GM08714 (cell line): ENCODE data around the gene FAM234B.

Experiments
- H3K4me3 ChIP-seq: fragments of 200-500 bp; sonication (Bioruptor generic); 2 replicates; pipeline ENCODE4 v1.5.1; 2014; ENCODE audit warnings: mild to moderate bottlenecking, low read length, inconsistent platforms
- ZNF274 ChIP-seq: IDR thresholded peaks from 2 replicates; pipeline ENCODE4 v1.6.1; 2012; ENCODE audit warnings: mild to moderate bottlenecking, low read depth, low read length

The FAM234B gene

DNA sequence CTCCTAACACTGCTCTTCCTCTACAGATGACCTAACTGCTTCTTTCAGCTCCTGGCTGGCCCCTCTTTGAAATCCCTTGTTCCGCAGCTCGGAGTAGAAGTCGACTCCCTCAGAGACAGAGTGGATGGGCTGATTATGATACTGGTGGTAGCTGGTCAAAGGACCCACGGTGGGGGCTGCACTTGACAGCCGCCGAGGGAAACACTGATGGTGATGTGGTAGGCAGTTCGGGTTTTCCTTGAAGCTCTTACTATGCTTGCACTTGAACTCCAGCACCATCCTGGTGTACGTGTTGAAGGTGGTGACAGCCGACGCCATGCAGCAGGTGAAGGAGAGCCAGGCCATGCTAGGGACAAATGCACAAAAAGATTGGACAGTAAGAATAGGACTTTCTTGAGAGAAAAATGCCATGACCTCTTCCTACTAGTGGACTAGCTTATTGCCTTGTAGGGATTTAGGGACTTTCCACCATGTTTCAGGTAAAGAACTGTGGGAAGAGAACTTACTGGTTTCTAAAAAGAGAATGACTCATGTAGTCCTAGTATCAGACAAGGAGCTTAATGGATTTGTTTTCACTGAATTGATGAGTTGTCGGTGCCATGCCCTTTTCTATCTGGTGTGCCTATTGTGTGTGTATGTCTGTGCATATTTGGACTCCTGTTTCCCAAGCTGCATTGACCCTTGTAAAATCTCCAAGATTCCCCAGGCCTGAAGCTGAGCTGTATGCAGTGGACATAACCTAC lies 40.9 kb downstream of the FAM234B start:
- H3K4me3 ChIP-seq, result no peak overlapping the region
- no peak for TF ChIP-seq ZNF274

DNA sequence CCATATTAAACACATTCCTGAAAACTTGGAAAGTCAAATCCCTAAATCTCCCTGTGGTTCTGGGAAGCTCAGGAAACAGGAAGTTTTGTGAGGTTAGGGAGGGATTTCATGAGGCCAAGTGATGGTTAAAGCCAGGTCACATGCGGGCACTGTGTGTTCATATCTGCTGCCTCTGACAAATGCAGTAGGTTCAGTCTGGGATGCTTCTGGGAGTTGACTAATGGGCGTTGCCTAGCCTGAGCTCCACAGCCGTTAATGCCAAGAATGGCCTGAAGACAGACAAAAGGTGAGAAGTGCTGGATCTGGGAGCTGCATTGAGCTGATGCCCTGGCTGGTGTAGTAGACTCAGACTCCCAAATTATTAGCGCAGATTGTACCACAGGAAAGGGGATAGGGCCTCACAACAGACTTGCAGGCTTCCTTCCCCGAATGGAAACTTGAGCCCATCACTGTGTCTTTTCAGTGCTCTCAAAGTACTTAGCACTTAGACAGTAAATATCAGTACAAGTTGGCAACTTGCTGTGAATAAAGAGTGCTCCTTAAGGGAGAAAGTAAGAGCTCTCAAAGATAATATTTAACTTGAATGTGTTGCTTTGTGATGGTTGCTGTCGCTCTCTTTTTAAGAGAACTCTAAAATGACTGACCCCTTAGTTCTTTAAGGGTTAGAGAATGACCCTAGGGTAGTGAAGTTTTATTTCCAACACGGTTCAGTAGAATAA lies 41.9 kb downstream of the FAM234B start:
- no peak overlapping the region for H3K4me3 ChIP-seq
- no peak for TF ChIP-seq ZNF274

DNA sequence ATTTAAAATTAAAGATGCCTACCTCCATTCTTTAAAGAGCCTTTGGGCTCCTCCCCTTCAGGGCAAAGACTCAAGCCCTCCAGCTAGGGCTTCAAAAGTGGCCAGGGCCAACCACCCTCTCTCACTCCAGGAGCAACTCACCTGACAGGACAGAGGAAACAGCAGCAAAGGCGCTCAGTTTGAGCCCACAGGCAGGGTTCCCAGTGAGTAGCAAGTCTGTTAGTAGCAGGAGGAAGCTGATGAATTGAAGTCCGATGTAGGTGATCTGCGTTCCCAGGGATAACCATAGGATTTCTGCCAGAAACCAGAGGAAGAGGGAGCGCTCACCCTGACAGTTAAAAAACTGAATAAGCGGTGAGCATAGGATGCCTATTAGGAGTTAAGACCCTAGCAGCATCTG lies 43.6 kb downstream of the FAM234B start:
- no peak for TF ChIP-seq ZNF274
- H3K4me3 ChIP-seq, result no peak overlapping the region

DNA sequence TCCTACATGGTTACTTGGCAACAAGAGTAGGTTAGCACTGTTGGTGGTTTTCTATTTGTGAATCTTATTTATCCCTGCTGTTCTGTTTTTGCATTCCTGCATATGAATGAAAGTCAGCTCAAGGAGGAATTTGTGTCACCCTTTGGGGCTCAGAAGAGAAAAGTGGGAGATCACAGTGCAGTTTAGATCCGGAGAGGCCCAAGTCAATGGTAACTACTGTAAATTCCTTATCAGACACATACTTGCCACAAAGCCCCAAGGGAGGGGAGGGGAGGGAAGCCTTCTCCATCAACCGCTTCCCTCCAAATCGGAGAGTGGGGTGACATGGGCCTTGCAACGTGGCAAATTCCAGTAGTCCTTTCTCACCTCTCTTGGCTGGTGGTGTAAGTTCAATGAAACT lies 44.3 kb downstream of the FAM234B start:
- no peak for TF ChIP-seq ZNF274
- H3K4me3 ChIP-seq, result no peak overlapping the region

DNA sequence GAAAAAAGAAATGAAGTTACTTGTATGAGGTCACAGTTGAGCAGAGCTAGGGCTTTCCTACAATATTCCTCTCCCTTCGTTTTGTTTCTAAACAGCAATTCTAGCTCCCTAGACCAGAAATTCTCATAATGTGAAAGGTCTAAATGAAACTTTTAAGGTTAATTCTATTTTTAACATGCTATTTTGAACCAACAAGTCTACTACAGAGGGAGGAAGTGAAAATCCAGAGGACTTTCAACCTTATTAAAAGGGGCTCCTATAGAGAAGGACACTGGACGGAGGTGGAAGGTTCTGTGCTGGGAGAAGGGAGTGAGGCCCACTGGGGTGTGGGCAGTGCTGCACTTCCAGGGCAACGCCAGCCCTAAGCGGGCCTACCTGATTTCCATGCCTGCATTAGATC lies 45.9 kb downstream of the FAM234B start:
- no peak overlapping the region for H3K4me3 ChIP-seq

DNA sequence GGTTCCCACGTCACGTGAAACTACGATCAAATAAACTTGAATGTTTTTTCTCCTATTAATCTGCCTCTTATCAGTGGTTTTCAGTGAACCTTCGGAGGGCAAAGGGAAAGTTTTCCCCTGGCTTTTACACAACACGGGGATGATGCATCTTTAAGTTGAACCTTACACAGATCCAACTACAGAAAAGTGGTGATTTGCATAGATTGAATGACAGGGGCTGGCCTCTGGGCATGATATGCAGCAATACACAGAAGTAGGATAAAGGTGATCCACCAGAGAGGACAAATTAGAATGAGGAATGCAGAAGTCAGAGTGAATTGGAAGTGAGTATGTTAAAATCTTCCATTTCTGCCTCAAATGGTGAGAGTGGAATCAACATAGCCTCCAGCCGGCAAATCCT lies 47.7 kb downstream of the FAM234B start:
- no peak for TF ChIP-seq ZNF274
- H3K4me3 ChIP-seq, result no peak overlapping the region

More for the DNA sequence above, 45.9 kb downstream of the FAM234B start:
- no peak for TF ChIP-seq ZNF274

DNA sequence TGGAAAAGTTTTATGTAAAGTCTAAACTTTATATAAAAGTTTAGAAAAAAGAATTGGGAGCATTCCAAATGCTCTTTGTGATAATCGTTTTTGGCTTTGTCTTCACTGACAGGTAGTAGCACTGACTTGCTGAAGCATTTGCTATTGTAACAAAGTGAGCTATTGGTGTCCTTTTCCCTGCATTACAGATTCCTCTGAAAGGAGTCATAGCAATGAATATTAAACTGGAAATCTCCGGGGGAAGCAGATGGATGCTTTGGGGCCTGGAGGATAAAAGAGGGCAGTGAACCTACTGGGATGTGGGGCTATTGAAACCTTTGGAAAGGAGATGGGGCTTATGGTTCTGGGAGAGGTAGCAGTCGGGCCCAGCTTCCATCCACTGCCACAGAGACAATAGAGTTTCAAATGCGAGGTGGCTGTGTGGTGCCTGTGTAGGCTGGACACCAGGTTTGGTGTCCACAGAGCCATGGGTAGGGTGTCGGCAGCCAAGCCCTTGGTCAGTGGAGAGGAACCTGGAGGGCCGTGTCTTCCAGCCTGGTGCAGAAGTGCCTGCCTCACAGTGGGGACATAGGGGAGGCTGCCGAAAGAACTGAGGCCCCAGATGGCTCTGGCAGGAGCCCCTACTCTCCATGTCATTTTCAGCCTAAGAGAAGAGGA lies 49.1 kb downstream of the FAM234B start:
- TF ChIP-seq ZNF274, result no peak
- no peak overlapping the region for H3K4me3 ChIP-seq

DNA sequence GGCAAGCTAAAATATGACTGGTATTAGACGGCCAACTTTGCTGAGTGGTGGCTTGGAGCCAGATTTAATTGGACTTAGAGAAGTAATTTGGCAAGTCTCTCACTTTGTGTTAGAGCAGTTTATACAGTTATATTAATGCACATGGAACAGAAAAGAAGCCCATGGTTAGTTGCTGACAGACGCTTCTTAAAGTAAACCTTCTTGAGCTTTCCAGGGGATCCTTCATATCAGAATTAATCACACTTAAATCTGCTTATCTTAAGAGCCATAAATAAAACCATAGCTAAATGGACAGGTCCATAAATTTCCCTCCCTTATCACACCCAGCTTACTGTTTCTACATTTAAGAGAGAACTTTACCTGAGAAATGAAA lies 49.7 kb downstream of the FAM234B start:
- H3K4me3 ChIP-seq, result no peak overlapping the region
- no peak for TF ChIP-seq ZNF274

DNA sequence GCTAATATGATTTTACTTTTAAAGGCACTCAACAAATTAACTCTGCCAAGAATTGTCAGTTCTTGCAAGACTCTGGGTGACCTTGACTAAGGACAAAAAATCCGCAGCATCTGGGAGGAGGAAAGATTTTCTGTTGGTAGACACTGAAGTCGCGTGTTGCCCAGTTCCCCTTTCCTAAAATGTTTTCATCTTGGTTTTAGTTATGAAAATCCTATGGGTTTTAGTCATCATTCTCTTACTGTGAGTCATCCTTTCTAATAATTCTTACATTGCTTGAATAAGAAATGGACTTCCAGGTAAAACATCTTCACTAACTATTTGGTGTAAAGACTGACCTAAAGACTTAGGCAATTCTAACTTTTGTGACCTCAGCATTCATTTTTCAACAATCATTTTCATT lies 50.2 kb downstream of the FAM234B start:
- no peak for TF ChIP-seq ZNF274
- no peak overlapping the region for H3K4me3 ChIP-seq

DNA sequence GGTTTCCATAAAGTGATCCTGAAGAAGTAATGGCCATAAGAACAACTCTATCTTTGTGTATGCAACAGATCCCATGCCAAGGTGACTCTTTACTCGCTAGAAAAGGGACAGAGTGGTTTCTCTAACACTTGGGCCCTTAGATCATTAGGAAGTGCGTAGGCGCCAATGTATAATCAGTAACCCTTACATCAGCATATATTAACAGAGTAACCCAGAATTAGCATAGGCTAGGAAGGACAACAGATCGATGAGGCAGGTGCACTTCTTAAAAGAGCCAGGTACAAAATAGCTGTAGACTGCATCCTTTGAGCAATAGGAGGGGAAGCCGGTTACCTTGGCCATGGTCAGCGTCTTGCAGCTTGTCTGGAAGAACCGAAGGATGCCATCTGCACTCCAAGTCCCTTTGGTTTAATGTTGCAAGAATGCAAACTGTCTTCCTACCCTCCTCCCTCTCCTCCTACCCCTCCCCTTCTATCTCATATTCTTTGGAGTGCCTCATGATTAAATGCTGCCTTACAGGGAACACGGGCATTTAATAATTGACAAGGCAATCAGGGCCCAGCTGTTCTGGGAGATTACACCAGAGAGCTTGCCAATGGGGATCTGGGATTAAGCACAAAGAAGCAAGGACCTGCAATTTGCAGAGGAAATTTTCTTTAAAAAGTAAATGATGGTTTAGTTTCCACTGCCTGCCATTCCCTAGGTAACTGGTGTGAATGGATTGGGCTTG lies 51.2 kb downstream of the FAM234B start:
- no peak for TF ChIP-seq ZNF274
- no peak overlapping the region for H3K4me3 ChIP-seq

DNA sequence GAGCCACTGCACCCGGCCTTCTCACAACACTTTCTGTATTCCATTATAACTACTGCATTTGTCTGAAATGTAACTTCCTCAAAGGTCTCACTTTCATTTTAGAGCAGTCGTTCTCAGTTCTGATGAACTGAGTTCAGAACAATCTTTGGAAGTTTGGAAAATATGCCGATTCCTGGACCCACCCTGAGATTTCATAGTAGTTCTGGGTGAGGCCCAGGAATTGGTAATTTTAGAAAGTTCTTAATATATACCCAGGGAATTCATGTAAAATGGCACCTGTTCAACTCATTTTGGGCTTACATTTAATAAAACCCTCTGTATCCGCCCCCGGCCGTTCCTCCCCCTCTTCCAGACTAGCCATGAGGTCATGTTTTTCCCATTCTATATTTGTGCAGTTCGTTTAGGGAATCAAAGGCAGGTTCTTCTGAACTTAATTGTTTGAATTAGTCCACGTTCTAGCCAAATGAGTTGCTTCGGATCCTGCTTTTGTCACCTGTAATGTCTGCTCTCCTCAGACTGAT lies 53.4 kb downstream of the FAM234B start:
- no peak for TF ChIP-seq ZNF274
- H3K4me3 ChIP-seq, result no peak overlapping the region

DNA sequence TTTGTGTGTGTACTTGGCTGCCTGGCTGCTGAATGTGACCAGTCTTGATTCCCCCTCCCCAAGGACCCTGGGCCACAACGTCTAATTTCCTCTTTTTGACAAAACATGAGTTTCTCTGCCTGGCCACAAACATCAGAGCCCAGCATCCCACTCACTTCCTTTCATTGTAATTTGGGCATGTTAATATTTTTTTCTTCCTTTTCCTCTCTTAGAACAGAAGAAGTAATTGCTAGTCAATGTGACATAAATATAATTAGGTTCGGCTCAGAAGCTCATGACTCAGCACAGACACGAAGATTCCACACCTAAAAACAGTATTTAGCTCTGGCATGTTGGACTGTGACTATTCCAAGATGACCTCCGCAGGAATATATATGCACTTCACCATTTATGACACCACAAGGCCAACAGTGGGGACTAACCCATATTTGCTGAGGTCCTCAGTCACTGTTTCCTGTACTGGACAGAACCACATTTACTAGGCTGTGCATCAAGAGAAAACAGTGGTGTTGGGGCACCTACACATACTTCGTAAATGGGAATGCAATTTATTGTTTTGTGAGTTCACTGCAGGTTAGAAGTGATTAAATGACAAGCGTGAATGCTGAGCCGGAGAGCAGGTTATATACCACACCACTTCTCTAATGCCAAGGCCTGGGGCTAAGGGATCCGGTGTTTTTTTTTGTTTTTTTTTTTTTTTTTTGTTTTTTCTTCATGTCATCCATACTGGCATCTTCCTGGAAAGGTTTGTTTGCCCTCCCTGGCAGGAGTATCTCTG lies 55.1 kb downstream of the FAM234B start:
- no peak overlapping the region for H3K4me3 ChIP-seq
- TF ChIP-seq ZNF274, result no peak

DNA sequence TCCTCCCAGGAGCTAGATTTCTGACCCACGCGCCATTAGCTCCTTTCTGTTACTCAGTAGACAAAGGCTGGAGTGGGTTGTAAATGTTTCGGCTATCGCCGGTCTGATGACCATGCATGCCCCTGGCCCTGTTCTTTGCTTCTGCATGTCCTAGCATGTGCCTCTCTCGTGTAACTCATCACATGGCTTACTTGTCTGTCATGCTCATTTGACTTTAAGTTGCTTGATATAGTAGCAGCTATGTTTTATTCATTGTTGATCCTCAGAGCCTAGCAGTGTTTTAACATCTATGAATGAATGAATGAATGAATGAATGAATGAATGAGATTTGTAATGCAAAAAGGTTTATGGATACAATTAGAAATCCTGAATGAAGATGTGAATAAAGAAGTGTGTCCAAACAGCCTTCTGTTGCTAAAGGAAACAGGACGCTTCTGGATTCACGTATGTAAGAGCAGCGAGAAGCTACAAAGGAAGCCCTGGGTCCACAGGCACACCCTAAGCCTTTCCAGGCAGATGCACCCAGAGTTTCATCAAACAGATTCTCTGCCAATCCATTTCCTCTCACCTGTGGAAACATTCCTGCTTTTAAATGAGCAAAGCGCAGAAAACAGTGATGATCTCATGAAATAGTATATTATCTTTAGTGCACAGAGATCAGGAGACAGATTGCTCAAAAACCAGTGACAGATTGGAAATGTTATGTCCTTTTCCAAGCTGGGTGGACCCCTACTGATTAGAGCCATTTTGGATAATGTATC lies 55.8 kb downstream of the FAM234B start:
- no peak overlapping the region for H3K4me3 ChIP-seq
- no peak for TF ChIP-seq ZNF274
